NCI-H82 treated with DMSO at 0.1 percent for 48 hours (cell line): ENCODE results near the gene CCND1.
"Not testable (repeated sequence)": the region's sequence is repeated elsewhere in the genome, so short reads cannot be mapped to it uniquely, and the experiment has no call there.

Experiments
- DNase-seq: peaks from one replicate; lab custom pipeline; 2025; ENCODE audit not compliant: unreplicated experiment; lab: John Stamatoyannopoulos, UW

Gene CCND1

GRCh38 chr11:69686452-69686851 is 45.5 kb downstream of the CCND1 start:
- DNase-seq, result no peak

GRCh38 chr11:69686856-69687255 is 45.9 kb downstream of the CCND1 start:
- no peak for DNase-seq

GRCh38 chr11:69687969-69688771 is 47.2 kb downstream of the CCND1 start:
- not testable (repeated sequence) for DNase-seq

GRCh38 chr11:69689484-69690319 is 48.7 kb downstream of the CCND1 start:
- DNase-seq, result no peak

GRCh38 chr11:69691463-69691862 is 50.5 kb downstream of the CCND1 start:
- no peak for DNase-seq

GRCh38 chr11:69692422-69692821 is 51.5 kb downstream of the CCND1 start:
- DNase-seq, result no peak

- DNase-seq, result no peak
These were observed 53.8 kb downstream of the CCND1 start for GRCh38 chr11:69694781-69695180.

GRCh38 chr11:69695581-69695980 is 54.6 kb downstream of the CCND1 start:
- DNase-seq, result no peak

- not testable (repeated sequence) for DNase-seq
These were observed 55.0 kb downstream of the CCND1 start for GRCh38 chr11:69695995-69696394.

- no peak for DNase-seq
These were observed 56.0 kb downstream of the CCND1 start for GRCh38 chr11:69696749-69697468.

GRCh38 chr11:69697469-69697843 is 56.5 kb downstream of the CCND1 start:
- no peak for DNase-seq

- no peak for DNase-seq
These were observed 56.9 kb downstream of the CCND1 start for GRCh38 chr11:69697861-69698260.

GRCh38 chr11:69698362-69698761 is 57.4 kb downstream of the CCND1 start:
- DNase-seq, result no peak

- DNase-seq, result no peak
These were observed 58.3 kb downstream of the CCND1 start for GRCh38 chr11:69699213-69699612.

- DNase-seq, result no peak
These were observed 59.6 kb downstream of the CCND1 start for GRCh38 chr11:69700278-69701140.

- DNase-seq, result no peak
These were observed 61.3 kb downstream of the CCND1 start for GRCh38 chr11:69702239-69702691.

- no peak for DNase-seq
These were observed 62.0 kb downstream of the CCND1 start for GRCh38 chr11:69702769-69703452.

GRCh38 chr11:69703453-69703767 is 62.5 kb downstream of the CCND1 start:
- no peak for DNase-seq
